ENCODE data around the gene MARCKS. TPM values are rescaled to one million over a fixed set of nuclear protein-coding genes. Genes with fewer than 3 reads are reported as not detected.

The MARCKS gene, protein sequence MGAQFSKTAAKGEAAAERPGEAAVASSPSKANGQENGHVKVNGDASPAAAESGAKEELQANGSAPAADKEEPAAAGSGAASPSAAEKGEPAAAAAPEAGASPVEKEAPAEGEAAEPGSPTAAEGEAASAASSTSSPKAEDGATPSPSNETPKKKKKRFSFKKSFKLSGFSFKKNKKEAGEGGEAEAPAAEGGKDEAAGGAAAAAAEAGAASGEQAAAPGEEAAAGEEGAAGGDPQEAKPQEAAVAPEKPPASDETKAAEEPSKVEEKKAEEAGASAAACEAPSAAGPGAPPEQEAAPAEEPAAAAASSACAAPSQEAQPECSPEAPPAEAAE
- 100 to 1,000 TPM; 142 to 223 TPM for total RNA-seq
- long read RNA-seq, full-length matches to known transcripts, result 54 of 331 reads
- long read RNA-seq, partial matches to known transcripts, result 0 of 331 reads
- long read RNA-seq, other reads (novel, unspliced or antisense), result 277 of 331 reads

DNA sequence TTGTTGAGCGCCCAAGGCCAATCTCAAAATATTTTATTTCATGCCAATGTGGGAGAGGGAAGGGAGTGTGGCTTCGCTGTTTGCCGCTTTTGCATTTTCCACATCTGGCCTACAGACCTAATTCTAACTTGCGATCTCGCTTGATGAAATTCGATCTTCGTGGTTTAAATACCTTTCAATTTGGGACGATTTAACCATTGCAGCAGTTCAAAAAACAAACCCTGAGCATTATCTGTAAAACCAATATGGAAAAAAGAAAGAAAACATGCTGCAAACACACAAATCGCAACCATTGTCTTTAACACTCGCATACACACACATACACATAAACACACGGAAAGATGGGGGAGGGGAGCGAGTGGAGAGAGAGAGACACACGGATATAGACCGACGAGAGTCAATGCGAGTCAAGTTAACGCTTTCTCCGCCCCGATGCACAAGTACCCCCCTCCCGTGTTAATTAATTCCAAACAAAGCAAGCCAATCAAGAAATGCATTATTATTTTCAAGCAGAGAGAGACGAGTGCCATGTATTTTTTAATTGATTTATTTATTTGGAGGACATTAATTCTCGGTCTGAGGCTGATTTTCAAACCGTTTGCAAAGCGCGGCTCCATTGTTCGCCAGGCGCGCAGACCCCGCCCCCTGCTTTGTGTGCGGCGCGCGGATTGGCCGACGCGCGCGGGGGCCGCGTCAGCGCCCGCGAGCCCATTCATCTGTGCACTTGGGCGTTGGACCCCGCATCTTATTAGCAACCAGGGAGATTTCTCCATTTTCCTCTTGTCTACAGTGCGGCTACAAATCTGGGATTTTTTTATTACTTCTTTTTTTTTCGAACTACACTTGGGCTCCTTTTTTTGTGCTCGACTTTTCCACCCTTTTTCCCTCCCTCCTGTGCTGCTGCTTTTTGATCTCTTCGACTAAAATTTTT, at the start of gene MARCKS:
TSS of gene MARCKS (plus strand) at position 721 of the 931 bp plus-strand sequence. CDS start 401 bp downstream, outside the sequence.
- intact Hi-C loops (cut with DNase I, micrococcal nuclease), result loop anchor here in 1 of 2 donors (5.0 kb wide), 1 partner anchor 445 kb away; no protein-coding TSS in a partner anchor
- DNase-seq (peak; percentile 89 to 90), ATAC-seq (peak; percentile 62)

GRCh38 chr6:113809826-113810225, 47.3 kb upstream of the MARCKS start:
- intact Hi-C loops (cut with DNase I, micrococcal nuclease), result no loop called here

GRCh38 chr6:113813142-113813541, 44.0 kb upstream of the MARCKS start:
- ATAC-seq, result no peak
- intact Hi-C loops (cut with DNase I, micrococcal nuclease), result no loop called here

More at GRCh38 chr6:113809826-113810225, 47.3 kb upstream of the MARCKS start:
- ATAC-seq, result no peak
- DNase-seq, result no peak

DNA sequence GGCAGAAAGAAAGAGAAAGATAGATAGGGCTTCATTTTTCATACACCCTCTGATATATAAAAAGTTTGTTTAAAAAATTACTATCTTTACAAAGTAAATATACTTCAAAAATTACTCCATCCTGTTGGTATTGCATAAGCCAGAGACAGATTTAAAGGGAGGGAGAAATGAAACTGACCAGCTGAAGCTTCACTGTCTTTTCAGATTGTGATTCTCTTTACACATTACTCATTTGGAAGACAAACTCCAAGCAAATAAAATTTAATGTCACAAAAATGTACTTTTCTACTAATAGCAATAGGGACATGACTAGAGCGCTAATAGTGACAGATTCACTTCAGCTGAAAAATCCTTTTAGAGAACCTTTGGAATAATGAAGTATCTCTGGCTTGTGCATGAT, 38.6 kb upstream of the MARCKS start:
- no peak for DNase-seq
- ATAC-seq, result peak; percentile 58
- intact Hi-C loops (cut with DNase I, micrococcal nuclease), result no loop called here

More at GRCh38 chr6:113813142-113813541, 44.0 kb upstream of the MARCKS start:
- no peak for DNase-seq

DNA sequence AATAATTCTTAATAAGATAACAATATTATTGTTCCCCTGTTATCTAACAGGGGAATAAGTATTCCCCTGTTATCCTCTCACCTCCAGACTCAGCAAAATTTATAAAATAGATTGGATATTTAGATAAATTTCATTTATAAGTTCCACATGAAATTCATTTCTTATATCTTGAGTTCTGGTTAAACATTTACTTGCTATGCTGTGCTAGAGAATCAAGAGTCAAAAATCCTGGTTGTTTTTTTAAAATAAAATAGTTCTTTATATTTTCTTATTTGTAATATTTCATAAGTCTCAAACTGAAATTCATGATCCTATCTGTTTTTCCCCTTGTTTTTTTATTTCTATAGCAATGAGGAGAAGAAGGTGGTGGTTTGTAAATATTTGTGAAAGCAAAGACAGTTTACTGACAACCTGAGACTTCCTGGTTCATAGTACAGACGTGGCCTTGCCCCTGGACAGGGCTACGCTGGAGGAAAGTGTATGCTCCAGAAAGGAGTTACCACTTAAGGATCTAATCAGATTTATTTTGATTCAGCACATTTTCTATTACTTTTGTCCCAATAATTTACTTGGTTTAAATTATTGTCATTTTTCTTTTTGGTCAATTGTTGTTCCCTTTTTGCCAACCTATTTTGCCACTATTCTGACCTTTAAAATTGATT, 37.8 kb upstream of the MARCKS start:
- DNase-seq (peak; percentile 54 to 78), ATAC-seq (peak; percentile 99)
- intact Hi-C loops (cut with DNase I, micrococcal nuclease), result no loop called here

GRCh38 chr6:113820761-113821160, 36.4 kb upstream of the MARCKS start:
- intact Hi-C loops (cut with DNase I, micrococcal nuclease), result no loop called here
- DNase-seq, result no peak
- ATAC-seq, result no peak

GRCh38 chr6:113821445-113821844, 35.7 kb upstream of the MARCKS start:
- ATAC-seq (no peak), DNase-seq (no peak)
- intact Hi-C loops (cut with DNase I, micrococcal nuclease), result no loop called here

- ATAC-seq, result no peak
- intact Hi-C loops (cut with DNase I, micrococcal nuclease), result no loop called here
- no peak for DNase-seq
Observed at GRCh38 chr6:113823916-113824315, 33.2 kb upstream of the MARCKS start.

DNA sequence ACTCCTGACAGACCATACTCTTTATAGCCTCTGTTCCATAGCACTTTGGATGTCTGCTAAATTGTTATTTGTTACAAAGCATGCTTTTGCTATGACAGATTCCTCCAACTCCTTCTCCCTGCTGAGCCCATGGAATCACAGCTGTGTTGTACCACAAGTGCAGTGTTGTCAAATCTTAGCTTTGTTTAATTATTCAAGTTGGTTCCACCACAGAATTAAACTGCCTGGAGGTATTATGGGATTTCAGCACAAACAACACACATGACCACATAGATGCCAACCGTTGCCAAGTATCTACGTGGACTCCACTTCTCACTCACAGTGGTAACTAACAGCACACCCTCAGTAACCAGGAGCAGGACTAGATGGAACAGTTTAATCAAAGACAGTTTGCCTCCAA, 32.7 kb upstream of the MARCKS start:
- DNase-seq, result no peak
- intact Hi-C loops (cut with DNase I, micrococcal nuclease), result no loop called here
- no peak for ATAC-seq

- DNase-seq (no peak), ATAC-seq (no peak)
- intact Hi-C loops (cut with DNase I, micrococcal nuclease), result no loop called here
Observed at GRCh38 chr6:113824866-113825265, 32.3 kb upstream of the MARCKS start.

DNA sequence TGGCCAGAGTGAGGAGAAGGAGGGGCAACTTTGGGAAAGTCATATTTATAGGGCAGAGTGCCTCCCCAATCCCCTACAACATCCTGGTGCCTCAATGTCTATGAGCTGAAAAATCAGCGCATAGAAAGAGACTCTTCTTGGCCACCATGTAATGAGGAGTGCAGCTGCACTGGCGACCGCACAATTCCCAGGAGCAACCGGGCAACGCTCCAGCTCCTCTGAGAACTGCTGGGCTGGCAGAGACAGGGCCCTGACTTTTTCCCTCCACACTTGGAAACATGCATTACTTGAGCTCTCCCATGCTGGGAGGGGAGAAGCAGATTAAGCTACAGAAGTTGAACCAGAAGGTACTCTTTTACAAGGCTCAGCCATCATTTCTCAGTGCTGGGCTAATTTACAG, 31.4 kb upstream of the MARCKS start:
- DNase-seq (peak; percentile 75 to 83), ATAC-seq (peak; percentile 28)
- intact Hi-C loops (cut with DNase I, micrococcal nuclease), result no loop called here

GRCh38 chr6:113828984-113829695, 28.0 kb upstream of the MARCKS start:
- ATAC-seq, result no peak
- no peak for DNase-seq
- intact Hi-C loops (cut with DNase I, micrococcal nuclease), result no loop called here

DNA sequence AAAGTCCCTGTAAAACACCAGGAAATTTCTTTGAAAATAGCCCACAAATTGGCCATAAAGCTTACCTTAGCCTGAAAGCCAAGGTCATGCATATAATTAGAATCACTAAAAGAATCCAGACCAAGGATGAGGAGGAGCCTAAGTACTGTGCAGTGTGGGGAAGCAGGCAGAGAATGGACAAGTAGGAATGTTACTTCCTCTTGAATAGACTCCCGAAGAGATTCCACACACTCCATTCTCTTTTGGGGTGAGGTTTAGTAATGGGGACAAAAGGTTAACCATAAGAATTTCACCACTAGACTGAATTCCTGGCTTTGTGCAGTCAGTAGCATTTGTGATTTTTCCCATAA, 27.5 kb upstream of the MARCKS start:
- intact Hi-C loops (cut with DNase I, micrococcal nuclease), result no loop called here
- DNase-seq (peak; percentile 25 to 54), ATAC-seq (peak; percentile 94)

DNA sequence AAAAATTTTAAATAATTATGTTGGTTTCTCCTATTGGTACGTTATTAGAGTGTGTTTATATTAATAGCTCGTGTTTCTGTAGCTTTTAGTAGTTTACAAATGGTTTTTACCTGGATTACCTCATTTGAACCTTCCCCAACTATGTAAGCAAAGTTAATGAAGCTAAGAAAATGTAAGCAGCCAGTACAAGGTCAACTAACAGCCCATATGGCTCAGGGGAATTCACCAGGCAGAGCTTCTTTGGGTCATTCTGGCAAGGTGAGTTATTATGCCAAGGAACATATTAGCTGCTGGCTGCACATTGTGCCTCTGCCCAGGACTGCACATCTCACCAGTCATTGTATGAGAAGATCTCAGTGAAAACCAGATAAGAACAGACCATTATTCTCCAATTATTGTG, 27.0 kb upstream of the MARCKS start:
- DNase-seq (no peak), ATAC-seq (peak; percentile 43)
- intact Hi-C loops (cut with DNase I, micrococcal nuclease), result no loop called here

- DNase-seq (no peak), ATAC-seq (no peak)
- intact Hi-C loops (cut with DNase I, micrococcal nuclease), result no loop called here
Observed at GRCh38 chr6:113833537-113833936, 23.6 kb upstream of the MARCKS start.

DNA sequence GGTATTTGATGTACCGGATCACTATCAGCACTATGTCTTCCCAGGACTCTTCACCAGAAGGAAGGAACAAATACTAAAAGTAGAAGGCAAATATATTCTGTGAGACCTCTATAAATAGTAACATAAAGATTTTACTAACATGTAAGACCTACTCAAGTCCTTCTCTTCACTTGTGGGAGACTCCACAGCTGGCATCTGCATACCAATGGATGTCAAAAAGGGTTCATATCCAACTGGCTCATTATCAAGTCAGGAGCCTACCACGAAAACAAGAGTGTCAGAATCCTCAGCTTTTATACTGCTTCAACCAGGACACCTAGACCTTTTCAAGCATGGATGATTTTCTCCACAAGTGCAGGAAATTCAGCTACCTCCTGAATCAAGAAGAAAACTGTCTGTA, 20.0 kb upstream of the MARCKS start:
- no peak for DNase-seq
- intact Hi-C loops (cut with DNase I, micrococcal nuclease), result no loop called here
- no peak for ATAC-seq

GRCh38 chr6:113842165-113842564, 15.0 kb upstream of the MARCKS start:
- intact Hi-C loops (cut with DNase I, micrococcal nuclease), result no loop called here
- DNase-seq (no peak), ATAC-seq (no peak)

GRCh38 chr6:113843500-113844073, 13.6 kb upstream of the MARCKS start:
- intact Hi-C loops (cut with DNase I, micrococcal nuclease), result no loop called here
- ATAC-seq (no peak), DNase-seq (no peak)
